ENCODE data around the gene MOGAT3. TPM values are rescaled to one million over a fixed set of nuclear protein-coding genes. Genes with fewer than 3 reads are reported as not detected.

The MOGAT3 gene
- total and polyA plus RNA-seq, 9 of the 15 experiments (the other 6 are each of a cell fraction or from before 2014, with no cell fraction given), result 0.07 to 0.17 (median 0.13) TPM; not detected in 6

- TF ChIP-seq ATF3 (IDR thresholded peaks at IDR 0.05), result peak; percentile 92
- TF ChIP-seq ATF3 (CRISPR knock-in tag; conservative IDR thresholded peaks at IDR 0.05), result no peak
- peak; percentile 92 for TF ChIP-seq SMARCE1 (IDR thresholded peaks at IDR 0.05)
- TF ChIP-seq HDAC1 (IDR thresholded peaks at IDR 0.05), result peak in 1 of 2 experiments; percentile 73; a peak in 2 of 4 replicates
- TF ChIP-seq DIDO1 (tag; IDR thresholded peaks at IDR 0.05; ENCODE audit: low read depth), result peak; percentile 44; the same call in 1 of the 2 replicates
- TF ChIP-seq ZEB2 (IDR thresholded peaks at IDR 0.05), result 0 out of 2 replicates have a peak, but pooled peaks have one; percentile 22
- no peak for TF ChIP-seq JUNB (CRISPR knock-in tag; conservative IDR thresholded peaks at IDR 0.05)
- TF ChIP-seq VEZF1 (CRISPR knock-in tag; IDR thresholded peaks at IDR 0.05), result peak; percentile 62
- TF ChIP-seq ARHGAP35 (IDR thresholded peaks at IDR 0.05; ENCODE audit: partially characterized antibody), result peak; percentile 42
- TF ChIP-seq GATAD2A (IDR thresholded peaks at IDR 0.05), result 0 out of 2 replicates have a peak, but pooled peaks have one; percentile 38
- peak; percentile 26; the same call in 1 of the 2 replicates for TF ChIP-seq CBFA2T2 (conservative IDR thresholded peaks at IDR 0.05)
- TF ChIP-seq MLLT1 (IDR thresholded peaks at IDR 0.05), result peak; percentile 74 to 75; a peak in 2 of 4 replicates
- peak; percentile 20; the same call in 1 of the 2 replicates for TF ChIP-seq MBD2 (IDR thresholded peaks at IDR 0.05; ENCODE audit: borderline replicate concordance, low read depth)
- peak; percentile 17 for TF ChIP-seq BRD9 (IDR thresholded peaks at IDR 0.05; ENCODE audit: low read depth, partially characterized antibody)
- peak; percentile 60 for TF ChIP-seq NEUROD1 (IDR thresholded peaks at IDR 0.05; ENCODE audit: borderline replicate concordance, low read depth, low read length, partially characterized antibody)
- 0 out of 2 replicates have a peak, but pooled peaks have one; percentile 13 for TF ChIP-seq CBFB (CRISPR knock-in tag; IDR thresholded peaks at IDR 0.05)
Measured at GRCh38 chr7:101169110-101169837, 31.6 kb downstream of the MOGAT3 start (continued).

Data from K562 (cell line).